Hepatocyte (in vitro differentiated cells): ENCODE measurements around the gene ITGB2.

Source experiments
- CTCF ChIP-seq: fragments of 200-600 bp; sonication (generic); IDR thresholded peaks from 2 replicates; pipeline ENCODE4 v1.5.1; 2016; ENCODE audit warnings: antibody characterized with exemption, mild to moderate bottlenecking; ENCODE audit not compliant: poor library complexity
- EZH2 ChIP-seq: fragments of 200-600 bp; sonication (generic); IDR thresholded peaks from 2 replicates; pipeline ENCODE4 v1.6.1; 2016; ENCODE audit warnings: antibody characterized with exemption, mild to moderate bottlenecking, borderline replicate concordance
- EZH2phosphoT487 ChIP-seq: fragments of 200-600 bp; sonication (generic); IDR thresholded peaks from one replicate; pipeline ENCODE4 v1.6.1; 2018; ENCODE audit warnings: antibody characterized with exemption, mild to moderate bottlenecking, low read depth, moderate library complexity; ENCODE audit not compliant: unreplicated experiment, severe bottlenecking

DNA sequence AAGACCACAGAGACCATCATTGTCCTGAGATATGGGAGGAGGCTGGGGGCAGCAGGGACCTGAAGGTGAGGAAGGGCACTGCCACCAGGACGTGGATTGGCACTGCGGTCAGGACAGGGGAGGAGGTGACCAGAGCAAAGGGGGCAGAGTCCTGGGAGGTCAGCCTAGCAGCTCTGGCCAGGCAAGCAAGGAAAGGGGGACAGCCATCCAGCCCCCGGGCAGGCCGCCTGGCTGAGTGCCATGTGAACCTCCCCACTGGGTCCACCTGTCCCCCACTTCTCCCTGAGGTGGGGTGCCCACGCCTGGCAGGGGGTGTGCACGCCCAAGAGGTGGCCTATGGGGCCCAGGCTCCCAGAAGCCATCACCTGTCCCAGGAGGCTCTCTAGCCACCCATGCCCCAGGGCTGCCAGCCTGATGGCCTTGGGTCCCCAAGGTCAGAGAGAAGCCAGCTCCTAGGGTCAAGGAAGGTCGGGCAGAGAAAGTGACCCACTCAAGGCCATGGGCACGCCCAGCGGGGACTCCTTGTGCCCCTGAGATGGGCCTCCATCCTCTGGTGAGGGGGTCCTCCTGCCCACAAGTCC, 29.6 kb downstream of the ITGB2 start:
- no peak for TF ChIP-seq CTCF
- no peak for TF ChIP-seq EZH2
- TF ChIP-seq EZH2phosphoT487 = no peak
